ENCODE results near the gene VPS13D. TPM values are rescaled to one million over a fixed set of nuclear protein-coding genes. Genes with fewer than 3 reads are reported as not detected.

VPS13D gene
- total RNA-seq, 1 experiment from 2014 or later, result 20.2 TPM

GRCh38 chr1:12519693-12520364, 290.0 kb downstream of the VPS13D start:
- Histone ChIP-seq H3K27me3 (ENCODE audit: insufficient read depth, low read length) (no peaks in the 10 kb centered on the region), H4K5ac (ENCODE audit: insufficient read length, low read depth, low read length) (no peak overlapping the region), H2BK5ac (ENCODE audit: insufficient read length, low read length) (no peak overlapping the region), H3K4ac (ENCODE audit: low read depth, low read length) (no peak overlapping the region), H3K23me2 (ENCODE audit: insufficient read length, low read depth, low read length, poor library complexity, severe bottlenecking) (no peaks in the 10 kb centered on the region), H2BK120ac (ENCODE audit: low read depth, low read length, poor library complexity, severe bottlenecking) (no peak overlapping the region), H2BK12ac (ENCODE audit: insufficient read length, low read depth, low read length) (no peak overlapping the region), H2BK20ac (ENCODE audit: low read depth, low read length, poor library complexity, severe bottlenecking) (no peak overlapping the region), H2BK15ac (ENCODE audit: low read depth, low read length) (no peak overlapping the region), H3T11ph (ENCODE audit: low read length) (no peak overlapping the region), H3K27ac (ENCODE audit: insufficient read length, low read depth, low read length) (no peak overlapping the region), H4K20me1 (ENCODE audit: control insufficient read depth, insufficient read depth, insufficient read length) (no peaks in the 10 kb centered on the region), H3K9ac (ENCODE audit: extremely low read depth, insufficient read length, low read length) (no peak overlapping the region), H3K23ac (ENCODE audit: insufficient read length, low read depth, low read length) (no peak overlapping the region), H3K9me3 (ENCODE audit: control insufficient read depth, low read depth, low read length) (no peaks in the 10 kb centered on the region), H4K8ac (replicated peaks; ENCODE audit: insufficient read length, low read depth, low read length) (no peak overlapping the region), H3K14ac (ENCODE audit: insufficient read depth, low read length) (no peak overlapping the region), H4K91ac (ENCODE audit: insufficient read length, low read depth, low read length) (no peak overlapping the region), H3K79me1 (ENCODE audit: insufficient read depth, low read depth, low read length, poor library complexity, severe bottlenecking) (no peaks in the 10 kb centered on the region), H2AFZ (ENCODE audit: low read length) (no peak overlapping the region), H3K79me2 (ENCODE audit: insufficient read depth, low read length) (no peaks in the 10 kb centered on the region), H3K56ac (ENCODE audit: insufficient read length, low read depth, low read length) (no peak overlapping the region), H3K4me1 (ENCODE audit: insufficient read depth, low read length) (no peaks in the 10 kb centered on the region), H3K4me2 (ENCODE audit: insufficient read depth, insufficient read length, low read length) (no peak overlapping the region), H2AK5ac (ENCODE audit: insufficient read length, low read length) (no peak overlapping the region), H3K18ac (ENCODE audit: insufficient read length, low read depth, low read length) (no peak overlapping the region)
- no peaks in the 10 kb centered on the region for H3K9me3 Mint-ChIP-seq
- H3K27ac Mint-ChIP-seq, result peak overlapping the region in 1 of 3 experiments; percentile 28; a peak in 1 of 7 replicates
- peaks cover 5 to 8% of the 10 kb centered on the region in 2 experiments; a peak in 3 of 4 replicates for H3K4me1 Mint-ChIP-seq
- DNase-seq, result no peak
- no peaks in the 10 kb centered on the region; the same call in 1 of the 2 replicates for H3K27me3 Mint-ChIP-seq (ENCODE audit: low read depth)
- H3K4me3 Mint-ChIP-seq, result no peak overlapping the region
- TF ChIP-seq CTCF (conservative IDR thresholded peaks at IDR 0.05), result no peak
- WGBS (ENCODE audit: extremely low coverage, insufficient read length, low lambda C conversion rate), result no CpG with 5 or more reads among the region's 11 CpGs
- no peaks in the 10 kb centered on the region; a peak in 1 of 7 replicates for H3K36me3 Mint-ChIP-seq (ENCODE audit: insufficient read depth in 1 of 3, low read depth in 3 of 3)

All from H9 (cell line).